HG02623 (cell line): ENCODE measurements around the gene BACE2.
"Not testable (repeated sequence)": the region's sequence is repeated elsewhere in the genome, so short reads cannot be mapped to it uniquely, and the experiment has no call there.

ENCODE experiments used
- ATAC-seq: cut with Tn5 transposase; IDR thresholded peaks from one replicate; pipeline ENCODE4 v1.9.1; 2021; ENCODE audit warnings: moderate library complexity; ENCODE audit not compliant: unreplicated experiment

Gene BACE2

DNA sequence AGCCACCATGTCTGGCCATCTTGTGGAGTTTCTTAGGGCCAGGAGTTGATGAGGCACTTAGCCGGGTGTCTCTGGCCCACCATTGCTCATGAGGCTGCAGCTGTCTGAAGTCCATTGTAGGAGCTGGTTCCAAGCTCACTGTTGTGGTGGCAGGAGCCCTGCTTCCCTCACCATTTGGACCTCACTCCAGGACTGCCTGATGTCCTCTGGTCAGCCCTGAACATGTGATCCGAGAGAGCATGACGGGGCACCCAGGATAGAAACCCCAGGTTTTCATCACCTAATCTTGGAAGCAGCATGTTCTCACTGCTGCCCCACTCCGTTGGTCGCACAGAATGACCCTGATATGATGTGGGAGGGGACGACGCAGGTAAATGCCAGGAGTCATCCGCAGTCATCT, 92.5 kb downstream of the BACE2 start:
- ATAC-seq = no peak

DNA sequence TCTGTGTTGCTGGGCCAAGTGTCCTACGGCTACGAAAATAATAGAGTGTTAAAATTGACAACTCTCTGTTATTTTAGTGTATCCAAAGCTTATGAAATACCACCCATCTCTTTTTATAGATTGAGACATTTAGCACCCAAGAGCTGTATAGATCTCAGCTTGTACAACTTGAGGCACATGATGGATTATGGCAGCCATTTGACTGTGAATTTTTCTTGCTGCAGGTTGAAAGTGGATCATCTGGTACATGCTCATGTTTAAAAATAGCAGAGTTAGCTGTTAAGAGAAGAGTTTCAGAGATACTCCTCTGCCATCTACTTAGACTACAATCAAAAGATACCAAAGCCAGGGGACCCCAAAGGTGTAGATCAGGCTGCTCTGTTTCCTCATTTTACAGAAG, 99.4 kb downstream of the BACE2 start:
- ATAC-seq = no peak

DNA sequence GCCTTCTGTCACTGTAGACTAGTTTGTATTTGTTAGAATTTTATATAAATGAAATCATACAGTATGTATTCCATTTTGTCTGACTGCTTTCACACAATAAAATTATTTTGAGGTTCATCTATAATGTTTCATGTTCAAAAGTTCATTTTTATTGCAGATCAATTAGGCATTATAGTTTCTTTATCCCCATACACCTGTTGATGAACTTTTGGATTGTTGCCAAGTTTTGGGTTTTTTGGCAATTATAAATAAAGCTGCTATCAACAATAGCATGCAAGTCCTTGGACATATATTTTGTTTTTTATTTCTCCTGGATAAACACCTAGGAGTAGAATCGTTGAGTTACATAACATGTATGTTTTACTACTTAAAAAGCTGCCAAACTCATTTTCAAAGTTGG, 101.6 kb downstream of the BACE2 start:
- no peak for ATAC-seq

DNA sequence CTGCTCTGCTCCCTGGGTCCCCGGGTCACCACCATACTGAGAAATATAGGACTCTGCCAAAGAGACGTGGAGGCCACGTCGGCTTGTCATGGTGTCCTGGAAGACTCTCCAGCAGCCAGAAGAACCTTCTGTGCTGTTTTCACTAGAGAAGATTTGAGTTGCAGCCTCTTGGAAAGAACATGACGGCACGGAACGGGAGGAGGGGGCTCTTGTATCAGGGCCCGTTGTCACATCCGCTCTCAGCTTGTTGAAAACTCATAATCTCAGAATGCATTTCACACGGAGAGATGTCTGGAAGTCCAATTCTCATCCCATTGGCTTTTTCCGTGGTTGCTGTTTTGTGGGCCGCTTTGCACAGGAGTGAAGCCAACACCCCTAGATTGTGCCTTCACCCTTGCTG, 109.2 kb downstream of the BACE2 start:
- ATAC-seq = no peak

DNA sequence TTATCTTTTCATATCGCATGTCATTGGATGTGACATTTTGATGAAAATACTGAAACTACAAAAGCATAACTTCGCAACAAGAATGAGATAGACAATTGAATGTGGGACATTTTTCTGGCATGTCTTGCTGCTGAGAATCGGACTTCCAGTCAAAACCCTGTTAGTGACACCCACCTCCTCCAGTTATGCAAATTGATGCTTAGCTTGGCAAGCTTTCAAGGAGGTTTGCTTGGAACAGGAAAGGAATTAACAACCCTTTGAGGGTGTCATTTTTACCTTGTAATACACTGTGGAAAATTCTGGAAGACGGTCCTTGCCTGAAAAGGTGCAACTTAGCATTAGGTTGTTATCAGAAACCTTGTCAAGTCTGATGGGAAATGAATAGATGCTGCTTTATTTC, 109.9 kb downstream of the BACE2 start:
- no peak for ATAC-seq

DNA sequence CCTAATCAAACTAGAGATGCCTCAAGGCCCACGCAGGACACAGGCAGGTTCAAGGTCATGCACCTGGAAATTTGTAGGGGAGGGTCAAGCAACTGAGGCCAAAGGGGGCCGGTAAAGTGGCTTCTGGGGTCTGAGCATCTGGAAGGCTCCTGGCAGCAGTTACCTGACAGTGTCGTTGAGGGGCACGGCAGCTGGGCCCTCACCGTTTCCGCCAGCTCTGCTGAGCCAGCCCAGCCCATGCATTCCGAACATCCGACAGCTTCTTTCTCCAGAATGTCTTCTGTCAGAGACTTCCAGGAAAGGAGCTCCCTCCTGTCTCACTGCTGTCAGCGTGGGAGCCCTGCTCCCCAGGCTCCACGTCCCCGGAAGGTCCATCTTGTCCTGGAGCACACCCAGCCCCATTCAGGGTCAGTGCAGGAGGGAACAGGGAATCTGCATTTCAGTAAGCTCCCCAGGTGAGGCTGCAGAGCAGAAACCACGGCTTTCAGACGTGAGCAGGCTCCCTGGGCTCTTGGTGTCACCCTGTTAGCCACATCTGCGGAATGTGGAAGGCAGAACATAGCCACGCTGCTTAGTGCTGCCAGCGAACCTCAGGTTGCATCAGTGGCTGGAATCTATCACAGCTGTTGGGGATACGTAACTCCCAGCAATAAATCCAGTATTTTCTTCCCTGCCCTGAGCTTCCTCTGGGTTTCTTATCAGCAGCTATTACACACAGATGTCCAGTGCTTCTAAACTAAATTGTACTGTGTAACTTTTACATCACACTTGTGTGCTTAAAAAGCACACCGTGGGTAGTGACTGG, 112.4 kb downstream of the BACE2 start:
- no peak for ATAC-seq

DNA sequence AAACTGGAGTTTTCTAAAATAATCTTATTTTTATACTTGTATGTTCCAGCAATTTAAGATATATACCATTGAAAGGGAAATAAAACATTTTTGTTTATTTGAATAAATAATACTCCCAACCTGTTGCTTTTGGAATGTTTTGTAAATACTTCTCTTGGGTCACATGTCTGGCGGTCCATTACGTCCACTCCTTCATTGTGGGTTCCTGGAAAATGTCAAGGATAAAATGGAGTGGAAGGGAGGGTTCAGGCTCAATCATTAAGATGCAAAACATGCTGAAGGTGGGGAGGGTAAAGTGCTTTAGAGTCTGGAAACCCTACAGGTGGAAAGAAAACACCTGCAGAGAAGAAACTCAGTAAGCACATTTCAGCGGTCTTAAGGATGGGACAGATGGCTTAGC, 114.5 kb downstream of the BACE2 start:
- ATAC-seq = no peak

DNA sequence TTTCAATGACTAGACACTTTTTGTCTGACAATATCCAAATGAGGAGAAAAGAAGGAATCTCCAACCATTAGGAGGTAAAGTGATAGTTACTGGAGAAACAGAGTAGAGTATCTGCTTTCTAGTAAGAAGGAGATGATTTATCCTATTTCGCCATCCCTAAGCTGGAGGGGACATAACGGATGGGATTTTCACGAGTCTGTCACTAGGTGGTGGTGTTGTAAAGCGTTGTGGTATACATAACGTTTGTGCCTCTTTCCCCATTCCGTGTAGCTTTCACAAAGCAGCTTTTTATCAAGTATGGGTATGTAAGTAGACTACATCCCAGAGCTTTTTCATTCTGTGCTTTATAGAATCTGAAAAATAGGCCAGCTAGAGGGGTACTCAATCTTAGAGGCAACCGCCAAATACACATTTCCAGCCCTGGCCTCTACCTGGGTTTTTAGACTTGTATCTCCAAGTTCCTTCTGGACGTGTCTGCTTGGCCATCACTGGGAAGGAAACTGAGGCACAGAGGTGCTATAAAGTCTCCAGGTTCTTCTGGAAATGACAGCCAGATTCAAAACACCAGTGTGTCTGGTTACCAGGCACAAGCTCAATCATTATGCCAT, 115.4 kb downstream of the BACE2 start:
- ATAC-seq = no peak

DNA sequence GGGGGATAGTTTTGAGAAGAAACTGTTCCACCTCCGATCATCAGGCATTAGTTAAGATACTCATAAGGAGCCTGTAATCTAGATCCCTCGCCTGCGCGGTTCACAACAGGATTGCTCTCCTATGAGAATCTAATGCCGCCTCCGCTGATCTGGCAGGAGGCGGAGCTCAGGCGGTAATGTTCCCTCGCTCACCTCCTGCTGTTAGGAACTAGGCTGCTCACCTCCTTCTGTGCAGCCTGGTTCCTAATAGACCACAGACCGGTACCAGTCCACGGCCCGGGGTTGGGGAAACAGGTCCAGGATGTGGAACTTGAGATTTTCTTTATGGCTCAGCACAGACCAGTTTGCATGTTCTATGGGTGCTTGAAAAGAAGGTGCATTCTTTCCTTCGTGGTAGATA, 121.5 kb downstream of the BACE2 start:
- ATAC-seq = no peak

DNA sequence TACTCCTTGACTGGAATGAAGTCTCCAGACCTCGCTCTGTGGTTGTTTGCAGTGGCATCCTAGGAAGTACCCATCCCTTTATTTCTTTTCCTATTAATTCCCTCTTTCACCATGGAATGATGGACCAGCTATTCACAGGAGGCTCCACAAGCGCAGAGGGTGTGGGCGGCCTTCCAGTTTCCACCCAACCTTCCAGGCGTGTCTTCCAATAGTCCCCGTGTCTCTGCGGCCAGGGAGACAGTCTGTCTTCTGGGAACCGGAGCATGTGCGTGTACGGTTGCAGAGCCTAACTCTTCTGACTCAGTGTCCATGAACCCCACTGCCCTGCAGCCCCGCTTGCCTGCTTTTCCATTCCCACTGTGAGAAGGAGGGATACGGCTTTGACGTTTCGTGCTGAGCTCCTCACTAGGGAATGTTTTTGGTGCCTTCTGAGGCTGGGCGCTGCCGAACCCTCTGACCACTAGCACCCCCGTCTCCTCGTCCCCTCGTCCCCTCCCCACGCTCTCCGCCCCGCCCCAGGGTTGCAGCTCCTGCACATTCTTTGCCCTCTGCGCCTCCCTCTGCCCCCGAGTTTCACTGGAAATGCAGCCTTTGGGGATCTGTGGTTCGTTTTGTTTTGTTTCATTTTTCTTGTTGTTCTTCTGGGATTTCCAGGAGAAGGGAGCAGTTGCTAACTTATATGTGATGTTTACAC, 122.3 kb downstream of the BACE2 start:
- no peak for ATAC-seq

DNA sequence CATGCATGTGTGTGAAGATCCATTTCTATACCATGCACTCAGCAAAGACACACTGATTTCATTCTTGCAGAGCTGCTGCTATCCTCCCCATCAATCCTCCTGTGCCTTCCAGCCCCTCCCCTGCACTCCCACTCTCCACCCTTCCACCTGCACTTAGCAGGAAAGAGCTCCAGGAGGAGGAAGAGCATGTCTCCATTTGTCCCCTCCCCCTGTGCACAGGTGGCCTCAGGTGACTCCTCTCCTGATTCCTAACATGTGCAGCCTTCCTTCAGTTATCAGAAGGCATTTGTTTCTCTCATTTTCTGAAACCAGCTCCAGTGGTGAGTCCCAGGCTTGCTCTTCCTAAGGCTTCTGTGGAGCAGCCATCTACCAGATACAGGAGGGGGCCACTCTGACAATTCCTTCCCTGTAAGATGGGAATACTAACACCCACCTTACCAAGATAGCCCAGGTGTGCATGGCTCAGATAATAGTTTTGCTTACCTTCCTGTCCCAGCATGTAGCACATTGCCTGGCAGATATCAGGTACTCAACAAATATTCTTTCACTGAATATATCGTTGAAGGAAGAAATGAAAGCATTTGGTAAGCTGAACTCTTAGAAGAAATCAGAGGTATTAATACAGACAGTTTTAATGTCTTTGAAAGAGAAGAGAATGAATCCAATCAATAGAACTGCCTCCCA, 126.7 kb downstream of the BACE2 start:
- no peak for ATAC-seq

DNA sequence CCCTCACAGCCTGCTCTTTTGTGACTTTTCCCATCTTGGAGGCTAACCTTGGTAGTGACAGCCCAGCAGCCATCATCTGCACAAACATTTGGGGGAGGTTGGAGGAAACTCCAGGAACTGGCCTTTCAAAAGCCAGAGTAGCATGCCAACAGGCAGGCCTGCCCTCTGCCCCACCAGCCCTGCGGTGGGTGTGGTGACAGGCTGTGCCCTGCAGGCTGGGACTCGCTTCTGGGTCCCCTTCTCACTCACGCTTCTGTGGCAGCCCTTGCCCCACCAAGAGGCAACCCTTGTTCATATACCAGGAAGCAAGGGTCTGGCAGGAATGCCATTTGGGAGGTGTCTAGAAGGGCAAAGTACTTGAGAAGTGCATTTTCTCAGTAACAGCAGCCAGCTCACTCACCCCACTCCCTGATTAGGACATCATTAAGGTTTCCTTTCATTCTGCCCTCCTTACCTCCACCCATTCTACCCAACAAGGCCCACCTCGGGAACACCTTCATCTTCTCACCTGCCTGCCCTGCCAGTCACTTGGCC, 127.8 kb downstream of the BACE2 start:
- no peak for ATAC-seq

DNA sequence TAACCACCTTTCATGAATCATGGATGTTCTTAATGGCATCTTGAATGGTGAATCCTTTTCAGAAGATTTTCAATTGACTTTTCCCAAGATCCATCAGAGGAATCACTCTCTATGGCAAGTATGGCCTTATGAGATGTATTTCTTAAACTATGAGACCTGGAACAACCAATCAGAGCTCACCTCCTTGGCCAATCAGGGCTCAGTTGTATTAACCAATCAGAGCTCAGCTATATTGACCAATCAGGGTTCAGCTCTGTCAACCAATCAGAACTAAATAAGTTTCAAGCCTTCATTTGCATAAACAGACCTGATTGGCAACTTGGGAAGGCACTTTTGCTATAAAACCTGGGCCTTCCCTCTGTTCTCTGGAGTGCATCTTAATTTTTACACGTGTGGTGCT, 135.0 kb downstream of the BACE2 start:
- ATAC-seq = no peak

DNA sequence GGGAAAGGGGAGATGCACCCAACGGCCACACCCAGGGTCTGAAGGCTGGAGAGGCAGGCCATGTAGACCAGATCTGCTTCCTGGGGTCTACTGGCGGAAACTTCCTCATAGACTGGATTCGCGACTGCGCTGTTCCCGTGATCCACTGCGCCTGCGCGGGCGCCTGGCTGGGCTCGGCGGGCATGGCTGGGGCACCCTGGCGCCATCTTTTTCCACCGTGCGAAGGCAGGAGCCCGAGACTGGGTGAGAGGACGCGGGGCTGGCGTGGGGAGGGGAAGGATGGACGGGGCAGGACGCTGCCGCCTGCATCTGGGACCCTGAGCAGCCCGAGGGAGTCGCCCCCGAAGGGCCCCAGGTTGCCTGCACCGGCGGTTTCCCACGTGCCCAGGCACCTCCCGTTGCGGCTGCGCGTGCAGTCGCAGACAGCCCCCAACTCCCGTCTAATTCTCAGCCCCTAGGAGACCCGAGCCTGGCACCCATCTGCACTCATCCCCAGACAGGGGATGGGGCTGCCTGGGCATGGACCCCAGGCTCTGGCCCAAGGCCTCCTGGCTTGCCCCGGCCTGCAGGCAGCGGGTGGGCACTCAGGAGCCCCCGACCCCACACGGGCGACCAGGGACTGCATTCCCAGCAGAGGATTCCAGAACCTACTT, 136.2 kb downstream of the BACE2 start:
- ATAC-seq = no peak

DNA sequence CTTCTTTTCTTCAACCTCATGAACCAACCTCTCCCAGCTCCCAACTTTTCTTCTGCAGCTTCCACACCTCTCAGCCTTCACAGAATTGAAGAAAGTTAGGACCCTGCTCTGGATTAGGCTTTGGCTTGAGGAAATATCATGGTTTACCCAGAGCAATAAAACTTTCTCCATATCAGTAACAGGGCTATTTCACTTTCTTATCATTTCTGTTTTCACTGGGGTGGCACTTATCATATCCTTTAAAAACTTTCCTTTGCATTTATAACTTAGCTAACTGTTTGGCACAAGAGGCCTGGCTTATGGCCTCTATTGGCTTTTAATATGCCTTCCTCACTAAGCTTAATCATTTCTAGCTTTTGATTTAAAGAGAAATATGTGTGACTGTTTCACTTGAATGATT, 139.3 kb downstream of the BACE2 start:
- no peak for ATAC-seq

DNA sequence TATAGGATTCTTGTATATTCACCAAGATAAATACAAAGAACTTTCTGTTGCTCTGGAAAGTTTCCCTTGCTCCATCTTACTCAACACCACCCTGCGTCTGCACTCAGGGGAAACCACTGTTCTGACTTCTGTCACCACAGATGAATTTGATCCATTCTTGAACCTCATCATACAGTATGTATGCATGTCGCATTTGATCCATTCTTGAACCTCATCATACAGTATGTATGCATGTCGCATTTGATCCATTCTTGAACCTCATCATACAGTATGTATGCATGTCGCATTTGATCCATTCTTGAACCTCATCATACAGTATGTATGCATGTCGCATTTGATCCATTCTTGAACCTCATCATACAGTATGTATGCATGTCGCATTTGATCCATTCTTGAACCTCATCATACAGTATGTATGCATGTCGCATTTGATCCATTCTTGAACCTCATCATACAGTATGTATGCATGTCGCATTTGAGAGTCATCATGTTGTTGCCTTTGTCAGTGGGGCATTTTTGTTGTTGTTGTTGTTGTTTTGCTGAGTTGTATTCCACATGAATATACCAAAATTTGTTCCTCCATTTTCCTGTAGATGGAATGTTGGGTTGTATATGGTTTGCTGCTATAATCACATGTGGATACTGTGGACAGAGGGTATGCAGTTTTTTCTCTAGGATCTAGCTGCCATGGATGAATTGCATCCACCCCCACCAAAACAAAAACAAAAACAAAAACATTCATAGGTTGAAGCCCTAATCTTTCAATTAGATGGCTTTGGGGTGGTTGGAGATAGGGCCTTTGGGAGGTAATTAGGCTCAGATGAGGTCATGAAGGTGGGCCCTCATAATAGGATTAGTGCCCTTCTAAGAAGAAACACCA, 145.6 kb downstream of the BACE2 start:
- not testable (repeated sequence) for ATAC-seq

DNA sequence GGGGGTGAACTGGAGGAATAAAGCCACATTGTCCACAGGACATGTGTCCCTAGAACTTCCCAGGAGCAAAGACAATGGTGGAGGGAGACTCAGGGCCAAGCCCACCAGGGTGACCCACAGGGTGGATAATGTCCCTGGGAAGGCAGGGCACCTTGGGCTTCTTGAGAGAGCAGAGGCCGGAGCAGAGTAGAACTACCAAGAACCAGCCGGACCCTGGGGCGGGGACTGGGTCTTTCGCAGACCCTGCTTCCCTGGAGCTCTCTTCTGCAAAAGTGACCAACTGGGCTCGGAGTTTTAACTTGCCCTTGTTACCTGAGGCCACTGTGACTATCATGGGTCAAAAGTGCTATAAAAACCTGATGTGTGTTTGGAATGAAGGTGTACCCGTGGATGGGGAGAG, 147.8 kb downstream of the BACE2 start:
- ATAC-seq = no peak

DNA sequence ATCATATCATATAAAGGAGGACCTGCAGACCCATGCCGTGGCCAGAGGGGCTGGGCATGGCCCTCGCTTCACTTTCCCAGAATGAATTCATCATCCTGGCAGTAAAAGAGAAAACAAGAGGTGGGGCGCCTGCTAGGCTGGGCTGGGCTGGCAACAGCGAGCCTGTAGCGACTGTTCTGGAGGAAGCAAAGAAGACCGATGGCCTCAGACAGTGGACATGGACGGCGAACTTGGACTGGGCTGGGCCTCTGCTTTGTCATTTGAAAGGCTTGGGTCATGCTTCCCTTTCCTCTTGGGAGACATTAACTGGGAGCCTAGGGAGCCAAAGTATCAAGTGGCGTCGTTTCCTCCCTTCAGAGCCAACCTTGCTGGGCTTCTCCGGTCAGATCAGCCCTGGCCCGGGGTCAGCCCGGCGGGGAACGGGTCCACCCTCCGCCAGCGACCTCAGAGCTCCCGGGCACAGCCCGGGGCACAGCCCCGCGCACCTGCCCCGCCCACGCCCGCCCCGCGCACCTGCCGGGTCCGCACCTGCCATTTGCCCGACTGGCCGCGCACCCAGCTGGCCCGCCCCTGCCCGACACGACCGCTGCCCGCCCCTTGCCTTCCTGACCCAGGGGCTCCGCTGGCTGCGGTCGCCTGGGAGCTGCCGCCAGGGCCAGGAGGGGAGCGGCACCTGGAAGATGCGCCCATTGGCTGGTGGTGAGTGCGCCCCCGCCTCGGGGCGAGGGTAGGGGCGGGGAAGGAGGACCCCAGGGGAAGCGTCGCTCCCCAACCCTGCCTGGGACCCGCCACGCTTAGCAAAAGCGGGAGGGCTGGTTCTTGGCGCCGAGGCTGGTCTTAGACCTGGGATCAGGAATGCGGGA, 148.5 kb downstream of the BACE2 start, which contains the start of gene FAM3B:
FAM3B (plus strand) TSS at position 602 of the 863 bp plus-strand sequence; CDS start at position 681, 79 bp downstream.
- ATAC-seq = no peak

DNA sequence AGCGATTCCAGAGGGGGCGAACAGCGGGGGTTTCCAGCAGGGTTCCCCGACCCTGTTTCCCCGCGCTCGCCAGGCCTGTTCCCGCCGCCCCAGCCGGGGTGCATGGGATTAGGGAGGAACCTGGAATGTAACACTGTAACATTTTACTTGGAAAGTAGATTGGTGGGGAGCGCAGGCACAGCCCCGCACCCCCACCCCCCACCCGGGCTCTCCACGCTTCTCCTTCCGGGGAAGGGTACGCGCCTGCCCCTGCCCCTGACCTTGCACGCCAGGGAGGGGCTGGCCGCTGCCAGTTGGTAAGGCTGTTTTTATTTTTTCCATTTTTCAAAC, 149.1 kb downstream of the BACE2 start:
- ATAC-seq = no peak
